Mesenchymal stem cell (in vitro differentiated cells and primary cell): Measurements from ENCODE around the gene SRMS.

Experiments
- DNase-seq: peaks from one replicate; pipeline ENCODE4 v3.0.0-alpha.2; 2013
- H2AFZ ChIP-seq: one replicate; pipeline ENCODE4 v1.6.1; 2013; ENCODE audit warnings: low read depth, mild to moderate bottlenecking, control low read depth, inconsistent platforms, low read length, moderate library complexity
- H2AK5ac ChIP-seq: 2 replicates; pipeline ENCODE4 v1.6.1; 2013; ENCODE audit warnings: low read length, moderate library complexity, mild to moderate bottlenecking, inconsistent platforms; ENCODE audit not compliant: severe bottlenecking
- H2BK120ac ChIP-seq: one replicate; pipeline ENCODE4 v1.6.1; 2013; ENCODE audit warnings: low read depth, mild to moderate bottlenecking, inconsistent platforms, low read length, moderate library complexity
- H2BK12ac ChIP-seq, 2 experiments: one replicate each; pipeline ENCODE4 v1.6.1; 2013; ENCODE audit warnings: inconsistent platforms in 2 of 2, low read length in 2 of 2, mild to moderate bottlenecking in 2 of 2, moderate library complexity in 2 of 2, control low read depth in 1 of 2
- H2BK15ac ChIP-seq: one replicate; pipeline ENCODE4 v1.6.1; 2013; ENCODE audit warnings: mild to moderate bottlenecking, low read depth, inconsistent platforms; ENCODE audit not compliant: poor library complexity, severe bottlenecking
- H2BK5ac ChIP-seq: 2 replicates; pipeline ENCODE4 v1.6.1; 2013; ENCODE audit warnings: low read depth, mild to moderate bottlenecking, low read length, control low read depth, inconsistent platforms; ENCODE audit not compliant: poor library complexity, severe bottlenecking
- H3K14ac ChIP-seq, 2 experiments: one replicate each; pipeline ENCODE4 v1.6.1; 2013; ENCODE audit warnings: inconsistent platforms in 2 of 2, low read length in 2 of 2, control low read depth in 1 of 2, mild to moderate bottlenecking in 1 of 2, moderate library complexity in 1 of 2
- H3K18ac ChIP-seq, 2 experiments: one replicate each; pipeline ENCODE4 v1.6.1; 2013; ENCODE audit warnings: inconsistent platforms in 2 of 2, low read length in 2 of 2, control low read depth in 1 of 2, low read depth in 1 of 2, mild to moderate bottlenecking in 1 of 2
- H3K23ac ChIP-seq, 2 experiments: one replicate each; pipeline ENCODE4 v1.6.1; 2013; ENCODE audit warnings: inconsistent platforms in 2 of 2, low read length in 2 of 2, mild to moderate bottlenecking in 2 of 2, moderate library complexity in 2 of 2, control low read depth in 1 of 2
- H3K27ac ChIP-seq: 2 replicates; pipeline ENCODE4 v1.5.1; 2013; ENCODE audit warnings: mild to moderate bottlenecking, moderate library complexity, low read length, control low read depth, inconsistent platforms; ENCODE audit not compliant: poor library complexity, severe bottlenecking
- H3K27me3 ChIP-seq, 2 experiments: 2 replicates each; pipeline versions ENCODE4 v1.6.1 to v1.7.0; 2013; ENCODE audit warnings: low read length in 2 of 2, mild to moderate bottlenecking in 2 of 2, moderate library complexity in 2 of 2, control low read depth in 1 of 2, inconsistent platforms in 1 of 2; ENCODE audit not compliant: control insufficient read depth in 1 of 2, insufficient read depth in 1 of 2
- H3K36me3 ChIP-seq, 2 experiments: 2 replicates each; pipeline versions ENCODE4 v1.6.1 to v1.7.0; 2013; ENCODE audit warnings: low read length in 2 of 2, control low read depth in 1 of 2, inconsistent platforms in 1 of 2, low read depth in 1 of 2, mild to moderate bottlenecking in 1 of 2; ENCODE audit not compliant: insufficient read depth in 2 of 2, control insufficient read depth in 1 of 2
- H3K4ac ChIP-seq, 2 experiments: one replicate each; pipeline ENCODE4 v1.6.1; 2013; ENCODE audit warnings: inconsistent platforms in 2 of 2, low read length in 2 of 2, mild to moderate bottlenecking in 2 of 2, moderate library complexity in 2 of 2, control low read depth in 1 of 2, low read depth in 1 of 2
- H3K4me1 ChIP-seq: 2 replicates; pipeline ENCODE4 v1.6.1; 2013; ENCODE audit warnings: low read depth, low read length, control low read depth; ENCODE audit not compliant: control insufficient read depth, insufficient read depth
- H3K4me2 ChIP-seq: 2 replicates; pipeline ENCODE4 v1.6.1; 2013; ENCODE audit warnings: low read length, mild to moderate bottlenecking, inconsistent platforms; ENCODE audit not compliant: poor library complexity, severe bottlenecking
- H3K4me3 ChIP-seq, 2 experiments: 2 replicates each; pipeline versions ENCODE4 v1.5.1 to v1.7.0; 2013; ENCODE audit warnings: low read length in 2 of 2, mild to moderate bottlenecking in 2 of 2, control low read depth in 1 of 2, low read depth in 1 of 2; ENCODE audit not compliant: insufficient read depth in 1 of 2
- H3K79me1 ChIP-seq: replicated peaks from 2 replicates; pipeline ENCODE4 v1.6.1; 2013; ENCODE audit warnings: mild to moderate bottlenecking, control low read depth, low read length, inconsistent platforms; ENCODE audit not compliant: poor library complexity, severe bottlenecking
- H3K9ac ChIP-seq: 2 replicates; pipeline ENCODE4 v1.7.0; 2013; ENCODE audit warnings: mild to moderate bottlenecking, low read length, moderate library complexity
- H3K9me3 ChIP-seq: 2 replicates; pipeline ENCODE4 v1.7.0; 2013; ENCODE audit warnings: mild to moderate bottlenecking, low read length; ENCODE audit not compliant: control insufficient read depth
- H4K8ac ChIP-seq: one replicate; pipeline ENCODE4 v1.6.1; 2013; ENCODE audit warnings: inconsistent platforms, mild to moderate bottlenecking, low read length, moderate library complexity
- H4K91ac ChIP-seq: one replicate; pipeline ENCODE4 v1.6.1; 2013; ENCODE audit warnings: mild to moderate bottlenecking, low read length, inconsistent platforms
- WGBS: methylation state at CpG from one replicate; pipeline ENCODE4 v1.1.7; 2013; ENCODE audit warnings: mixed read lengths; 5-methylcytosine and 5-hydroxymethylcytosine counted together

The SRMS gene

GRCh38 chr20:63500151-63500901, 47.2 kb downstream of the SRMS start:
- H3K36me3 ChIP-seq, result no peaks in the 10 kb centered on the region

GRCh38 chr20:63499338-63499969, 48.1 kb downstream of the SRMS start:
- peaks cover under 1% of the 10 kb centered on the region for H3K9me3 ChIP-seq
- no peaks in the 10 kb centered on the region for H3K79me1 ChIP-seq
- no peak overlapping the region for H4K8ac ChIP-seq
- 57% methylated on average over 23 of the region's 48 CpGs for WGBS
- peaks cover 32% of the 10 kb centered on the region for H3K4me1 ChIP-seq
- peak overlapping the region; percentile 80 for H3K4me2 ChIP-seq
- no peak for DNase-seq
- H3K27ac ChIP-seq, result no peak overlapping the region
- no peak overlapping the region for H3K4ac ChIP-seq
- no peak overlapping the region for H2BK12ac ChIP-seq
- H2AK5ac ChIP-seq, result no peak overlapping the region
- peaks cover 0 to 4% of the 10 kb centered on the region in 2 experiments for H3K36me3 ChIP-seq
- H2AFZ ChIP-seq, result no peak overlapping the region
- H3K27me3 ChIP-seq, result peaks cover 44 to 80% of the 10 kb centered on the region in 2 experiments
- no peak overlapping the region for H2BK120ac ChIP-seq
- H2BK15ac ChIP-seq, result no peak overlapping the region
- H3K23ac ChIP-seq, result peak overlapping the region in 1 of 2 experiments; percentile 14
- H4K91ac ChIP-seq, result no peak overlapping the region
- no peak overlapping the region for H3K4me3 ChIP-seq
- H3K14ac ChIP-seq, result no peak overlapping the region
- no peak overlapping the region for H3K18ac ChIP-seq
- no peak overlapping the region for H3K9ac ChIP-seq
- no peak overlapping the region for H2BK5ac ChIP-seq

More at GRCh38 chr20:63500151-63500901, 47.2 kb downstream of the SRMS start:
- no peak overlapping the region for H2AFZ ChIP-seq
- no peak overlapping the region for H4K91ac ChIP-seq
- no peak overlapping the region for H4K8ac ChIP-seq
- H3K14ac ChIP-seq, result no peak overlapping the region
- H3K18ac ChIP-seq, result no peak overlapping the region
- no peak overlapping the region for H2BK5ac ChIP-seq
- H3K9me3 ChIP-seq, result peaks cover 9% of the 10 kb centered on the region
- no peaks in the 10 kb centered on the region for H3K79me1 ChIP-seq
- DNase-seq, result no peak
- no peak overlapping the region for H2BK12ac ChIP-seq
- H3K4me1 ChIP-seq, result peaks cover 32% of the 10 kb centered on the region
- no peak overlapping the region for H3K4ac ChIP-seq
- H3K4me3 ChIP-seq, result no peak overlapping the region
- WGBS, result 85% methylated on average over 22 of the region's 24 CpGs
- H2AK5ac ChIP-seq, result no peak overlapping the region
- no peak overlapping the region for H3K27ac ChIP-seq
- H2BK120ac ChIP-seq, result no peak overlapping the region
- H3K4me2 ChIP-seq, result no peak overlapping the region
- no peak overlapping the region for H3K23ac ChIP-seq
- H3K27me3 ChIP-seq, result peaks cover 48 to 79% of the 10 kb centered on the region in 2 experiments
- no peak overlapping the region for H3K9ac ChIP-seq
- no peak overlapping the region for H2BK15ac ChIP-seq

- Histone ChIP-seq H2BK15ac (no peak within 1 kb of the TSS), H3K4ac (no peak within 1 kb of the TSS), H2BK5ac (no peak within 1 kb of the TSS), H3K9ac (no peak within 1 kb of the TSS), H2AFZ (no peak within 1 kb of the TSS), H3K14ac (no peak within 1 kb of the TSS), H3K36me3 (peaks cover 0 to 4% of the 10 kb centered on the region in 2 experiments), H3K79me1 (no peaks in the 10 kb centered on the region), H2BK12ac (no peak within 1 kb of the TSS), H3K4me1 (peaks cover 32% of the 10 kb centered on the region), H3K27me3 (peaks cover 42 to 80% of the 10 kb centered on the region in 2 experiments), H4K8ac (no peak within 1 kb of the TSS), H3K4me3 (peak within 1 kb of the TSS in 1 of 2 experiments; percentile 48), H3K4me2 (peak within 1 kb of the TSS; percentile 80), H2AK5ac (no peak within 1 kb of the TSS), H2BK120ac (no peak within 1 kb of the TSS), H3K18ac (no peak within 1 kb of the TSS), H3K23ac (peak within 1 kb of the TSS in 1 of 2 experiments; percentile 14), H3K9me3 (no peaks in the 10 kb centered on the region), H4K91ac (no peak within 1 kb of the TSS), H3K27ac (no peak within 1 kb of the TSS)
- WGBS, result 2% methylated on average over 23 of the region's 58 CpGs
- no peak for DNase-seq
Observed at GRCh38 chr20:63498960-63499337, 48.6 kb downstream of the SRMS start, which contains the start of gene EEF1A2. Gene EEF1A2, minus strand, starts transcription at chr20:63499083. Its CDS starts 1,320 bp downstream, at chr20:63497763.
